Mucosa of descending colon (tissue), 3 donors: Measurements from ENCODE around the gene SEPTIN10. TPM values are rescaled to one million over a fixed set of nuclear protein-coding genes. Genes with fewer than 3 reads are reported as not detected.

Experiments
- ATAC-seq: fragments of 200-7000 bp; cut with Tn5 transposase; one replicate; pipeline ENCODE4 v1.9.1; 2020; ENCODE audit warnings: mild to moderate bottlenecking, moderate library complexity
- DNase-seq, 3 donors: peaks; one replicate each; pipeline ENCODE4 v3.0.0-alpha.2; 2020
- H3K36me3 ChIP-seq: fragments of 200-600 bp; one replicate; pipeline ENCODE4 v1.8.0; 2021; ENCODE audit warnings: low read depth, mild to moderate bottlenecking
- H3K4me1 ChIP-seq: fragments of 200-600 bp; one replicate; pipeline ENCODE4 v1.8.0; 2021; ENCODE audit warnings: low read depth, mild to moderate bottlenecking
- H3K4me3 ChIP-seq: fragments of 200-600 bp; one replicate; pipeline ENCODE4 v1.8.0; 2021; ENCODE audit warnings: mild to moderate bottlenecking
- H3K9me3 ChIP-seq: fragments of 200-600 bp; one replicate; pipeline ENCODE4 v1.8.0; 2021; ENCODE audit warnings: mild to moderate bottlenecking
- CTCF ChIP-seq: fragments of 200-600 bp; IDR thresholded peaks from one replicate; pipeline ENCODE4 v1.8.0; 2022; ENCODE audit warnings: antibody characterized with exemption, mild to moderate bottlenecking
- intact Hi-C, 2 donors: fragments of 100-400 bp; cut with DNase I in 1 of 2; cut with micrococcal nuclease in 1 of 2; formaldehyde crosslinking; loops; one replicate each; pipeline versions ENCODE4 v1.11.0 to v1.11.1; 2022; cut with DNase I, micrococcal nuclease
- total RNA-seq, 3 donors: library from RNA; stranded (reverse); fragmentation: NEBNext Ultra II Directional in 2 of 3; extraction: Animal tissue kit (Norgen Biotek cat#: 25700) in 2 of 3; gene quantifications; one replicate each; pipeline versions ENCODE4 v1.2.1 to v1.2.4, GENCODE V29; 2021 to 2023
- donor health status: DM: no; HTN: no; CAD: no; lungs with moderate emphysema.
- donor health status: DM: no; HTN: no; CAD: no.
- donor health status: DM: no; HTN: yes; CAD: no.

Gene SEPTIN10
- total RNA-seq, 3 donors from 2014 or later: 79.3 to 112 (median 84.1) TPM

- no peaks in the 10 kb centered on the region for H3K36me3 ChIP-seq
- intact Hi-C loops: no loop called here
- no peaks in the 10 kb centered on the region for H3K9me3 ChIP-seq
- DNase-seq: peak; percentile 52 to 71 (median 55)
- no peak overlapping the region for H3K4me3 ChIP-seq
- no peak for TF ChIP-seq CTCF
- ATAC-seq: peak; percentile 79
- peaks cover 31% of the 10 kb centered on the region for H3K4me1 ChIP-seq
These were observed 114.2 kb downstream of the SEPTIN10 start for GRCh38 chr2:109499566-109499965.

GRCh38 chr2:109498906-109499305, 114.9 kb downstream of the SEPTIN10 start:
- TF ChIP-seq CTCF: no peak
- intact Hi-C loops: no loop called here
- H3K36me3 ChIP-seq: no peaks in the 10 kb centered on the region
- no peak overlapping the region for H3K4me3 ChIP-seq
- ATAC-seq: no peak
- DNase-seq: no peak
- H3K4me1 ChIP-seq: peaks cover 36% of the 10 kb centered on the region
- H3K9me3 ChIP-seq: no peaks in the 10 kb centered on the region

GRCh38 chr2:109497911-109498870, 115.6 kb downstream of the SEPTIN10 start:
- DNase-seq: peak in 1 of 3 donors; percentile 53
- no peak for TF ChIP-seq CTCF
- H3K4me3 ChIP-seq: no peak overlapping the region
- intact Hi-C loops: no loop called here
- peak; percentile 38 for ATAC-seq
- H3K9me3 ChIP-seq: no peaks in the 10 kb centered on the region
- peaks cover 36% of the 10 kb centered on the region for H3K4me1 ChIP-seq
- no peaks in the 10 kb centered on the region for H3K36me3 ChIP-seq

GRCh38 chr2:109497463-109497862, 116.3 kb downstream of the SEPTIN10 start:
- H3K4me1 ChIP-seq: peaks cover 36% of the 10 kb centered on the region
- ATAC-seq (peak; percentile 16), DNase-seq (no peak)
- no peak overlapping the region for H3K4me3 ChIP-seq
- H3K9me3 ChIP-seq: no peaks in the 10 kb centered on the region
- no peaks in the 10 kb centered on the region for H3K36me3 ChIP-seq
- intact Hi-C loops: no loop called here
- no peak for TF ChIP-seq CTCF

- peak in 2 of 3 donors; percentile 60 to 61 for DNase-seq
- Histone ChIP-seq H3K9me3 (no peaks in the 10 kb centered on the region), H3K4me1 (peaks cover 29% of the 10 kb centered on the region), H3K36me3 (no peaks in the 10 kb centered on the region), H3K4me3 (no peak overlapping the region)
- intact Hi-C loops: no loop called here
- no peak for TF ChIP-seq CTCF
- peak; percentile 77 for ATAC-seq
These were observed 119.4 kb downstream of the SEPTIN10 start for GRCh38 chr2:109494351-109494750.
